K562 (cell line): ENCODE data around the gene ZNF513. TPM values are rescaled to one million over a fixed set of nuclear protein-coding genes. Genes with fewer than 3 reads are reported as not detected.

Source experiments
- CHD1 ChIP-seq: fragments of 200-600 bp; sonication (generic); IDR thresholded peaks from one replicate; pipeline ENCODE4 v1.6.1; 2012; ENCODE audit warnings: mild to moderate bottlenecking, moderate library complexity, low read length, inconsistent platforms
- E2F4 ChIP-seq: sonication (generic); formaldehyde crosslinking; IDR thresholded peaks from 2 replicates; pipeline ENCODE4 v1.8.0; 2022; ENCODE audit warnings: mild to moderate bottlenecking, low read depth, missing genetic modification reagents
- ETV6 ChIP-seq, 3 experiments: fragments of 150-350 bp in 1 of 3; sonication (generic) in 1 of 3; formaldehyde crosslinking in 1 of 3; IDR thresholded peaks; 2 replicates each; pipeline versions ENCODE4 v1.6.1 to v1.8.0; 2014 to 2022; ENCODE audit warnings: borderline replicate concordance in 2 of 3, low read depth in 2 of 3, antibody characterized with exemption in 1 of 3, low read length in 1 of 3, mild to moderate bottlenecking in 1 of 3, missing genetic modification reagents in 1 of 3
- HDAC2 ChIP-seq: fragments of 450-650 bp; IDR thresholded peaks from 2 replicates; pipeline ENCODE4 v1.6.1; 2016; ENCODE audit warnings: mild to moderate bottlenecking
- HMG20B ChIP-seq: fragments of 250-450 bp; sonication (Bioruptor Pico); IDR thresholded peaks from 2 replicates; pipeline ENCODE4 v1.5.0; 2021; ENCODE audit warnings: mild to moderate bottlenecking
- JUND ChIP-seq, 2 experiments: IDR thresholded peaks; 2 replicates in 1 of 2; 3 replicates in 1 of 2; pipeline ENCODE4 v1.6.1; 2011; ENCODE audit warnings: borderline replicate concordance in 2 of 2, low read depth in 2 of 2, low read length in 2 of 2, improper control_type of control experiment in 1 of 2, missing biosample characterization in 1 of 2, missing genetic modification characterization in 1 of 2, missing genetic modification reagents in 1 of 2
- NELFE ChIP-seq: IDR thresholded peaks from 2 replicates; pipeline ENCODE4 v1.6.1; 2011; ENCODE audit warnings: mild to moderate bottlenecking; ENCODE audit not compliant: insufficient read depth, insufficient read length
- NONO ChIP-seq, 2 experiments: fragments of 200-400 bp in 1 of 2; fragments of 450-650 bp in 1 of 2; formaldehyde crosslinking in 1 of 2; IDR thresholded peaks; 2 replicates each; pipeline ENCODE4 v1.6.1; 2017; ENCODE audit warnings: low read depth in 2 of 2, mild to moderate bottlenecking in 2 of 2, moderate library complexity in 2 of 2, low read length in 1 of 2
- RBFOX2 ChIP-seq: fragments of 200-400 bp; formaldehyde crosslinking; IDR thresholded peaks from 2 replicates; pipeline ENCODE4 v1.6.1; 2017; ENCODE audit warnings: low read depth, mild to moderate bottlenecking, low read length, moderate library complexity
- TAL1 ChIP-seq: fragments of 450-650 bp; IDR thresholded peaks from 2 replicates; pipeline ENCODE4 v1.6.1; 2016; ENCODE audit warnings: mild to moderate bottlenecking
- VEZF1 ChIP-seq: fragments of 200-800 bp; sonication (Bioruptor generic); IDR thresholded peaks from 2 replicates; pipeline ENCODE4 v1.6.1; 2017; ENCODE audit warnings: missing genetic modification characterization, missing compliant biosample characterization
- ZFX ChIP-seq: sonication (generic); formaldehyde crosslinking; IDR thresholded peaks from 2 replicates; pipeline ENCODE4 v1.8.0; 2022; ENCODE audit warnings: mild to moderate bottlenecking, missing genetic modification reagents, moderate library complexity
- ZNF444 ChIP-seq: fragments of 250-450 bp; sonication (Bioruptor Pico); IDR thresholded peaks from 2 replicates; pipeline ENCODE4 v1.4.0; 2020; ENCODE audit warnings: mild to moderate bottlenecking, moderate library complexity
- ZNF449 ChIP-seq: fragments of 250-450 bp; sonication (Bioruptor Pico); IDR thresholded peaks from 2 replicates; pipeline ENCODE4 v1.8.0; 2022; ENCODE audit warnings: moderate library complexity, mild to moderate bottlenecking, inconsistent platforms
- ZNF583 ChIP-seq: fragments of 250-450 bp; sonication (Bioruptor Pico); IDR thresholded peaks from 2 replicates; pipeline ENCODE4 v1.4.0; 2020
- ZNF644 ChIP-seq: fragments of 200-800 bp; sonication (Bioruptor generic); IDR thresholded peaks from 2 replicates; pipeline ENCODE4 v1.6.1; 2016; ENCODE audit warnings: low read depth, missing genetic modification characterization, missing compliant biosample characterization
- ZNF696 ChIP-seq: fragments of 250-450 bp; sonication (Bioruptor Pico); conservative IDR thresholded peaks from 2 replicates; pipeline ENCODE4 v1.4.0; 2020; ENCODE audit warnings: mild to moderate bottlenecking, moderate library complexity
- polyA plus RNA-seq, 8 experiments: library from polyadenylated mRNA; depleted of rRNA in 4 of 8; stranded (reverse) in 5 of 8; unstranded in 3 of 8; fragments of >200 nt; fragmentation: Nextera tagmentation in 2 of 8; fragmentation: Illumina TruSeq in 1 of 8; extraction: Ambion mirVana in 2 of 8; extraction: Trizol in 1 of 8; gene quantifications; 2 replicates each; pipeline versions ENCODE4 v1.2.1 to v1.2.3, GENCODE V29; 2011 to 2014; ENCODE audit warnings: inconsistent platforms in 1 of 8, missing spikeins in 1 of 8
- total RNA-seq, 7 experiments: library from RNA; depleted of rRNA in 6 of 7; stranded (reverse); fragments of >200 nt in 6 of 7; fragmentation: Illumina TruSeq in 2 of 7; extraction: Trizol in 2 of 7; gene quantifications; 2 replicates each; pipeline versions ENCODE4 v1.2.1 to v1.2.3, GENCODE V29; 2011 to 2021; ENCODE audit warnings: low replicate concordance in 1 of 7
- TF ChIP-seq, protein P1 (sequence below): sonication (generic); formaldehyde crosslinking; IDR thresholded peaks from 2 replicates; pipeline ENCODE4 v1.8.0; 2022; ENCODE audit warnings: mild to moderate bottlenecking, missing genetic modification reagents
- TF ChIP-seq, protein P2 (sequence below): fragments of 450-650 bp; IDR thresholded peaks from 2 replicates; pipeline ENCODE4 v1.6.1; 2016; ENCODE audit warnings: missing biosample characterization, missing genetic modification characterization

The ZNF513 gene
- total and polyA plus RNA-seq, 9 of the 15 experiments (the other 6 are each of a cell fraction or from before 2014, with no cell fraction given) = 0.04 to 13.6 (median 4.4) TPM

- peak; percentile 30; the same call in 1 of the 2 replicates for TF ChIP-seq JUND (IDR thresholded peaks at IDR 0.05; ENCODE audit: borderline replicate concordance, low read depth, low read length)
- TF ChIP-seq JUND (tag; IDR thresholded peaks at IDR 0.05; ENCODE audit: borderline replicate concordance, low read depth, low read length) = no peak; the same call in 2 of the 3 replicates
- TF ChIP-seq TAL1 = no peak
- TF ChIP-seq ZNF583 = 0 out of 2 replicates have a peak, but pooled peaks have one; percentile 58
- no peak for TF ChIP-seq ZNF696
- TF ChIP-seq ZFX = peak; percentile 91
- peak; percentile 43 for TF ChIP-seq CHD1
- TF ChIP-seq, protein P1, sequence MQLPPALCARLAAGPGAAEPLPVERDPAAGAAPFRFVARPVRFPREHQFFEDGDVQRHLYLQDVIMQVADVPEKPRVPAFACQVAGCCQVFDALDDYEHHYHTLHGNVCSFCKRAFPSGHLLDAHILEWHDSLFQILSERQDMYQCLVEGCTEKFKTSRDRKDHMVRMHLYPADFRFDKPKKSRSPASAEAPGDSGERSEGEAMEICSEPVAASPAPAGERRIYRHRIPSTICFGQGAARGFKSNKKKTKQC = peak; percentile 54; the same call in 1 of the 2 replicates
- TF ChIP-seq HDAC2 = no peak
- no peak for TF ChIP-seq ZNF644 (tag)
- no peak for TF ChIP-seq NELFE
- no peak for TF ChIP-seq HMG20B (CRISPR knock-in tag)
- peak; percentile 84 for TF ChIP-seq VEZF1 (CRISPR knock-in tag)
- TF ChIP-seq ZNF449 (CRISPR knock-in tag) = no peak
- TF ChIP-seq ZNF444 (CRISPR knock-in tag) = no peak
- TF ChIP-seq NONO (IDR thresholded peaks at IDR 0.05; ENCODE audit: low read depth in 2 of 2, low read length in 1 of 2) = peak; percentile 44 to 70; a peak in 2 of 4 replicates
- peak; percentile 37 to 65; a peak in 2 of 4 replicates for TF ChIP-seq ETV6 (IDR thresholded peaks at IDR 0.05; ENCODE audit: borderline replicate concordance in 1 of 2, low read depth in 2 of 2, low read length in 1 of 2)
- TF ChIP-seq ETV6 (CRISPR knock-in tag; IDR thresholded peaks at IDR 0.05; ENCODE audit: borderline replicate concordance) = 0 out of 2 replicates have a peak, but pooled peaks have one; percentile 34
- peak; percentile 9; the same call in 1 of the 2 replicates for TF ChIP-seq E2F4 (CRISPR knock-in tag)
- peak; percentile 99 for TF ChIP-seq RBFOX2
- TF ChIP-seq, protein P2, sequence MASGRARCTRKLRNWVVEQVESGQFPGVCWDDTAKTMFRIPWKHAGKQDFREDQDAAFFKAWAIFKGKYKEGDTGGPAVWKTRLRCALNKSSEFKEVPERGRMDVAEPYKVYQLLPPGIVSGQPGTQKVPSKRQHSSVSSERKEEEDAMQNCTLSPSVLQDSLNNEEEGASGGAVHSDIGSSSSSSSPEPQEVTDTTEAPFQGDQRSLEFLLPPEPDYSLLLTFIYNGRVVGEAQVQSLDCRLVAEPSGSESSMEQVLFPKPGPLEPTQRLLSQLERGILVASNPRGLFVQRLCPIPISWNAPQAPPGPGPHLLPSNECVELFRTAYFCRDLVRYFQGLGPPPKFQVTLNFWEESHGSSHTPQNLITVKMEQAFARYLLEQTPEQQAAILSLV (tag) = no peak
These were observed 29.0 kb upstream of the ZNF513 start, which contains the start of gene PPM1G (continued) for GRCh38 chr2:27409321-27410073.
